Measurements from ENCODE around the gene CXCL16.

DNA sequence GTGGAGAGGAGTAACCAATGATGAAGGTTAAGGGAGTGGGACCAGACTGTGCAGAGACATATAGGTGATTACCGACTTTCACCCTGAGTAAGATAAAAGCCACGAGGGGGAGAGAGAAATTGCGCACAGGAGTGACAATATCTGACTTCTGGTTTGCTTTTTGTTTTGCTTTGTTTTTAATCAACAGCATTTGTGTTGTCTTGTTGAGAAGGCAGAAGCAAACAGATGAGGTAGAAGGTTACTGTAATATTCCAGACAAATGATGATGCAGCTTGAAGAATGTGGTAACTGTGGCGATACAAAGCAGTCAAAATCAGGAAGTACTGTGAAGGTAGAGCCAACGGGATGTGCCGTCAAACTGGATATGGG is 43.3 kb downstream of the CXCL16 start:
- no peak for TF ChIP-seq PHF8 (IDR thresholded peaks at IDR 0.05; ENCODE audit: borderline replicate concordance, low read depth)
- no peak for TF ChIP-seq POLR2A (IDR thresholded peaks at IDR 0.05; ENCODE audit: low read length)
- TF ChIP-seq, protein P1, sequence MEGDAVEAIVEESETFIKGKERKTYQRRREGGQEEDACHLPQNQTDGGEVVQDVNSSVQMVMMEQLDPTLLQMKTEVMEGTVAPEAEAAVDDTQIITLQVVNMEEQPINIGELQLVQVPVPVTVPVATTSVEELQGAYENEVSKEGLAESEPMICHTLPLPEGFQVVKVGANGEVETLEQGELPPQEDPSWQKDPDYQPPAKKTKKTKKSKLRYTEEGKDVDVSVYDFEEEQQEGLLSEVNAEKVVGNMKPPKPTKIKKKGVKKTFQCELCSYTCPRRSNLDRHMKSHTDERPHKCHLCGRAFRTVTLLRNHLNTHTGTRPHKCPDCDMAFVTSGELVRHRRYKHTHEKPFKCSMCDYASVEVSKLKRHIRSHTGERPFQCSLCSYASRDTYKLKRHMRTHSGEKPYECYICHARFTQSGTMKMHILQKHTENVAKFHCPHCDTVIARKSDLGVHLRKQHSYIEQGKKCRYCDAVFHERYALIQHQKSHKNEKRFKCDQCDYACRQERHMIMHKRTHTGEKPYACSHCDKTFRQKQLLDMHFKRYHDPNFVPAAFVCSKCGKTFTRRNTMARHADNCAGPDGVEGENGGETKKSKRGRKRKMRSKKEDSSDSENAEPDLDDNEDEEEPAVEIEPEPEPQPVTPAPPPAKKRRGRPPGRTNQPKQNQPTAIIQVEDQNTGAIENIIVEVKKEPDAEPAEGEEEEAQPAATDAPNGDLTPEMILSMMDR (IDR thresholded peaks at IDR 0.05), result no peak
- TF ChIP-seq RAD21 (conservative IDR thresholded peaks at IDR 0.05 in 1 of 2, IDR thresholded peaks at IDR 0.05 in 1 of 2), result no peak
- no peak for TF ChIP-seq SMC3 (IDR thresholded peaks at IDR 0.05)
- TF ChIP-seq NFE2L2 (conservative IDR thresholded peaks at IDR 0.05; ENCODE audit: low read length), result no peak
- no peak for TF ChIP-seq HOXA7 (CRISPR knock-in tag; IDR thresholded peaks at IDR 0.05)
- no peak for TF ChIP-seq BHLHE40 (IDR thresholded peaks at IDR 0.05; ENCODE audit: low read depth, low read length)
- TF ChIP-seq KDM5A (IDR thresholded peaks at IDR 0.05), result no peak
- TF ChIP-seq RNF2 (IDR thresholded peaks at IDR 0.05; ENCODE audit: borderline replicate concordance, low read depth), result no peak
